ENCODE data around the gene ERF.

DNA sequence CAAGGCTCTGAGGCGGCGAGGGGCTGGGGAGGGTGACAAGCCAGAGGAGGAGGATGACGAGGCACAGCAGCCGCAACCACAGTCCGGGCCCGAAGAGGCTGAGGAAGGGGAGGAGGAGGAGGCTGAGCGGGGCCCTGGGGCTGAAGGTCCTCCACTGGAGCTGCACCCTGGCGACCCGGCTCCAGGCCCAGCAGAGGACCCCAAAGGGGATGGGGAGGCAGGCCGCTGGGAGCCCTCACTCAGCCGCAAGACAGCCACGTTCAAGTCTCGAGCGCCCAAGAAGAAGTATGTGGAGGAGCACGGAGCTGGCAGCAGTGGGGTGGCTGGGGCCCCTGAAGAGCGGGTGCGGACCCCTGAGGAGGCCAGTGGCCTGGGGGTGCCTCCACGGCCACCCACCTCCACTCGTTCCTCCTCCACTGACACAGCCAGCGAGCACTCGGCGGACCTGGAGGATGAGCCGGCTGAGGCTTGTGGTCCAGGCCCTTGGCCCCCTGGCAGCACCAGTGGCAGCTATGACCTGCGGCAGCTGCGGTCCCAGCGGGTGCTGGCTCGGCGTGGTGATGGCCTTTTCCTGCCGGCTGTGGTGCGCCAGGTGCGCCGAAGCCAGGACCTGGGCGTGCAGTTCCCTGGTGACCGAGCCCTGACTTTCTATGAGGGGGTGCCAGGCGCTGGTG, 17.1 kb upstream of the ERF start:
- TF ChIP-seq CTCF (IDR thresholded peaks at IDR 0.05) = no peak
- no peak for TF ChIP-seq EZH2 (IDR thresholded peaks at IDR 0.05; ENCODE audit: borderline replicate concordance, insufficient read depth, low read depth, low read length, poor library complexity, severe bottlenecking)

Measured in B cell (primary cell).